SW 1271 (cell line): ENCODE data around the gene NHSL1.

Experiments
- DNase-seq, 2 experiments: peaks; one replicate each; lab custom pipeline; 2025; lab: John Stamatoyannopoulos, UW

Gene NHSL1

GRCh38 chr6:138456401-138456790, 42.9 kb downstream of the NHSL1 start:
- no peak for DNase-seq

- no peak for DNase-seq
These were observed 43.4 kb downstream of the NHSL1 start for GRCh38 chr6:138455746-138456400.

- DNase-seq: no peak
These were observed 44.1 kb downstream of the NHSL1 start for GRCh38 chr6:138454981-138455706.

- DNase-seq: no peak
These were observed 48.3 kb downstream of the NHSL1 start for GRCh38 chr6:138451043-138451442.

- no peak for DNase-seq
These were observed 48.8 kb downstream of the NHSL1 start for GRCh38 chr6:138450445-138450844.

GRCh38 chr6:138446821-138447220, 52.5 kb downstream of the NHSL1 start:
- no peak for DNase-seq

DNA sequence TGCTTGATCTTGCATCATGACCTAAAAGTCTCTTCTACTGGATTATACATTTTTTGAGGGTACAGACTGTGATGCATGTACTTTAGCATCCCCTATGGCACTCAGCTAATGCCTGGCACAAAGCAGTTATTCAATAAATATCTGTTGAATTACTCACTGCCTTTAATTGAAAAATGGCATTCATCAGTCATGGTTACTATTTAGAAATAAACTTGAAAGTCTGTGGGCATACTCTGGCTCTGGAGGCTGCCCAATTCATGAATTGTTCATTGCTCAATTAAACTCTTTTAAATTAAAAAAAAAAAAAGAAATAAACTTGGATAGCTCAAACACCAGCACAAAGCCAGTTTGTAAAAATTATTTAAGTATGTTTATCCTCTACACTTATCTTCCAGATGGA, 55.3 kb downstream of the NHSL1 start:
- no peak for DNase-seq

DNA sequence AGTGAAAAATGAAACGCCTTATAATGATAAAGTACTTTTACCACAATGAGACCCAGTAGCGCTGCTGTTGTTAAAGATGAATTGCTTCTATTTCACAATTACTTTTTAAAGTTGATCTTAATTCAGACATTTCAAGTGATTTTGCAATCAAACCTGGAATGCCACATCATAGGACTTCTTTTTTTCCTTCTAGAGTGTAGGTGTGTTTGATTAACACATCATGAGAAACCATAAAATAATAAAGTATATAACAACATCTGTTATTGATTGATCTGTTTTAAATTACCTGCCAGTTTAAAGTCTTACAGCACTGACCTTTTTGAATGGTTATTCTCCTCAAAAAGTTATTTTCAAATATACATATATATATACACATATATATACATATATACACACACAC, 56.6 kb downstream of the NHSL1 start:
- DNase-seq: no peak

DNA sequence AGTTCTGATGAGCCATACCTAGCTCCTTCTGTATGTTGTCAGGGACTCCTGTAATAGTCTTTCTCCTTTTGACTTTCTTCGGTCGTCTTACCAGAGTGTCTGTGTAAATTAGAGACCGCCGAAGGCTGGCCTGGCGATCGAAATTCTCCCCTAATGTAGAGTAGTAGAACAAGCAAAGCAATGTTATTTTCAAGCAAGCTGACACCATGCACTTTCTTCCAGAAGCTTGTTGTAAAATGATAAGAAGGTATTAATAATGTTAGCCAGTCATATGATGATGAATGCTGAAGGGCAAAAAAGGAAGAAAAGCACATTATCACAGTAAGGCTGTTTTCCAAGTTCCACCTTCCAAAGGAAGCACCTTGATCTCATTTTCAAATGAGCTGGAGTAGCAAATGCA, 57.3 kb downstream of the NHSL1 start:
- DNase-seq: no peak

GRCh38 chr6:138440758-138441357, 58.4 kb downstream of the NHSL1 start:
- DNase-seq: no peak

DNA sequence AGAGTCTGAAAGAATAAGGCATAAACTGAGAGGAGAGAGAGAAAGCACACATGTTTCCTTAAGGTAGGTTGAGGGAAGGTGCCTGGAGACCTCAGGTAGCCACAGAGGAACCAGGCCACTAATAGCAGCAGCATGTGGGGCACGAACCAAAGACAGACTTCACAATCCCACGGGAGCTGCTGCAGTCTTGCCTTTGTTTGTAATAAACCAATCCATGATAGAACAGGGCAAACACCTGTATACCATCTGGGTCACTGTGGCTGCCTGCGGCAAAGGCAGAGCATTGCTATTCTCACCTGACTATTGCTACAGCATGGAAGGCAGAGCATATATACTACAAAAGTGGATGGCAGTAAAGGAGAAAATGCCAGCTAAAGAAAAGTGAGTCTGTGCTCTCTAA, 59.0 kb downstream of the NHSL1 start:
- DNase-seq: no peak

DNA sequence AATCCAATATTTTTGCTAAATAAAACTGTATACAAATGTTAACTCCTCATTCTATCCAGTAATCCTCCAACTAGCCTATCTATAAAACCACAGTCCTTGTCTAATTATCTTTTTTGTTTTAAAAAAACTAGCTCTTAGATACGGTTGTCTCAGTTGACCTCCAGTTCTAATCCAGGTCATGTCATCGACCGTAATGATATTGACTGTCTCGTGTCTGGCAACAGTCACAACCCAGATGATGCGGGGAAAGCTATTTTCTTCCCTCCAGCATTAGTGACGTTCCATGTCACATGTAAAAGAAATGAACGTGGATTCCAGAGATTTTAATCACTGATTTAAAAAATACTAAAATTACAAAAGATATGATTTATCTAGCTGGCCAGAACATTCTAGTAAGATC, 59.7 kb downstream of the NHSL1 start:
- DNase-seq: no peak

GRCh38 chr6:138434925-138435324, 64.4 kb downstream of the NHSL1 start:
- DNase-seq: no peak

DNA sequence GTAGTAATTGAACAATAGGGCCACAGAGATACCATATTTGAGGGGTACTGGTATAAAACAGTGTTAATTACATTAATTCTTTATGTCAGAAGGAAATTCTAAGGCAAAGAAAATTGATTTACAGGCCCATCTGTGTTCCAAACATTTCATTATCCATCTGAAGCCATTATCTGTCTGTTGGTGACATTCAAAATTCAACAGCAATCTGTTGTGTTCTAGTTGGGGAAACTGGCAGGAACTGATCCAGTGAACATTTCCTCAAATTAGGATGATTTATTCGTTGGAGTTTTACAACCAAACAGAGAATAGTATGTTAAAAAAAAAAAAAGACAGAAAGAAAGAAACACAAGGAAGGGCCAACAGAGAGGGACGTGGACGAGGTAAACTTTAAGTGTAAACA, 65.2 kb downstream of the NHSL1 start:
- DNase-seq: no peak

DNA sequence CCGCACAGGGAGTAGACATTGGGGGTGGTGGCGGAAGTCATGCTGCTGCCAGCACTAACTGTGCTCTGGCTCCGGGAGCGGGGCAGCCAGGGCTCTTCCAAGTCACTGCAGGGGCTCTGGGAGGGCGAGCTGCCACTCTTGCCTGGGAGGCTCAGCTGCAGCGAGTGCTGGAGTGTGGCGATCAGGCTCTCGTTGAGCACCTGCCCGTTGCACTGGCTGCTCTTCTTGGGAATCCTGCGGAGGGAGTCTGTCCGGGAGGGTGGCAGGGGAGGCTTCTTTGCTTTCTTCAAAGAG, 67.3 kb downstream of the NHSL1 start:
- DNase-seq: no peak

- DNase-seq: no peak
These were observed 67.8 kb downstream of the NHSL1 start for GRCh38 chr6:138431256-138432062.

DNA sequence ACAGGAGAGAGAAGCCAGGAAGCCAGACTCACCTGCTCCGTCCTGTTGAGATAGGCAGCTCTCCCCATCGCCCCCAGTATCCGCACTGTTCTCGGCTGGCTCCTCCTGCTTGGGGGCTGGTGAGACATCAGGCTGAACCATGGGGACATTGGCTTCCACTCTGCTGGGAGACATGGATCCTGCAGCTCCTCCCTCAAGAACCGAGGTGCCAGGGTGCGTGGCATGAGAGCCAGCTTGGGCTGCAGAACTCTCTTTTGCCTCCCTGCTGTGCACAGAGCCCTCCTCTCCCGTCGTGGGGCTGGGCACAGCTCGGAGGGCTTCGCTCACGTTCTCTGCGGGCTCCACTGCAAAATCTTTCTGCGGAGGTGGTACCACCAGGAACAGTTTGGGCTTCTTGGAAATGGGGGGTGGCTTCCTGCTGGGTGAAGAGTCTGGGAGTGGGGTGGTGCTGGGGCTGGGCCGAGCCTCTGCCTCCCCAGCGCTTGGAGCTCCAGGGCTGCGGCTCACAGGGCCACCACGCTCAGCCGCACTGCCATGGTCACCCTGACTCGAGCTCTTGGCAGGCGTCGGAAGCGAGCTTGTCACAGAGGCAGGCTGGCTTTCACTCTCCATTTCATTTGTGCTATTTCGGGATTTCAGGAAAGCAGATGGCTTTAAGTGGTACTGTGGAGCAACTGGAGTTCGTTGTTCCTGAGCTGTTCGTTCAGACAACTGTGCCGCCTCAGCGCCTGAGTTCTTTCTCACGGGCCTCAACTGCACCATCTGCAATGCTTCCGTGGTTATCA, 68.7 kb downstream of the NHSL1 start:
- no peak for DNase-seq

GRCh38 chr6:138429761-138430160, 69.5 kb downstream of the NHSL1 start:
- no peak for DNase-seq

DNA sequence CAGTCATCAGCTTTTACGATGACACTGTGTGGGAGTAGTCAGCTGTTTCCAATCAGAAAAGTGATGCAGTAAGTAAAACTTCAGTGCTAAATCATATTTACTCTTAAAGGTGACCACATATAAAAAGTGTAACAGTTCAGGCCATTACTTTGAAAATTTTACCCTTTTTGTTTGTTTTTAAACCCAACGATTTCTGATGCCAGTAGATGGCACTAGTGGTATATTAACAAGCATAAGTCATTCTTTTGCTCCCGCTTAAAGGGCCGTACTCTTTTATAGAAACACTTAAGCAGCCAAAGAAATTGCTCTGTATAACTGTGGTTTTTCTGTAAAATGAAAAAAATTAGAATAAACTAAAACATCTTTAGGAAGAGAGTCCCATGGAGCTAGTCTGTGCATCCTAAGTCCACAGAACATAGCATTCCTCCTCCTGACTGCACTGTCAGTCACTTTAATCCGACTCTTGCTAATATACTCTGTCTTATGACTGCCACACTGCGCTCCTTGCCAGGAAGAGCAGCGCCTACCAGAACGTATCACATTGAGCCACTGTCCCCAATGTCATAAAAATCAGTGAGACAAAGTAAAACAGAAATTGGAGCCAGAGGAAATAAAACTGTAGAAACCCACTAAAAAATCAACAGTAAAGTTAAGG, 70.2 kb downstream of the NHSL1 start:
- DNase-seq: peak in 1 of 2 experiments; percentile 58

DNA sequence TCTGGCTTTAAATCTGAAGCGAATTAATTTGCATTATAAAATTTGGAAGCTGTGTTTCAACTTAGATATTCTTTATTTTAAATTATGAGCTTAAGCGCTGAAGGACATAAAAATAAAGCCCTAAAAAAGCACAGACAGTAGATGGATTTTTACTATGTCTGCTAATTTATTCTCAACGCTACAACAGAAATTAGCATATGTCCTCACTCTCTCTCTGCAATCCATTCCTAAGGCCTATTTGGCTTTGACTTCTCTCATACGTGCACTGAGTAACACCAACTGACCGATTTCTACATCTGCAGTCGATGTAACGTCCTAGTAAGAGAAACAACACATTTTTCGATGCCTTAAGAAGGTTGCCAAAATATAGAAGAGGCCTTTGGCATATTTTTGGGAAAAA, 71.6 kb downstream of the NHSL1 start:
- DNase-seq: no peak

- DNase-seq: no peak
These were observed 72.7 kb downstream of the NHSL1 start for GRCh38 chr6:138426500-138427123.
